Lower leg skin (tissue), 3 donors: ENCODE measurements around the gene CD28.

Experiments used
- POLR2A ChIP-seq, 2 donors: fragments of 450-650 bp; IDR thresholded peaks; one replicate each; pipeline ENCODE4 v1.6.1; 2016 to 2017; ENCODE audit warnings: antibody characterized with exemption in 2 of 2, mild to moderate bottlenecking in 1 of 2, moderate library complexity in 1 of 2
- TF ChIP-seq, protein P1 (sequence below), 3 donors: fragments of 450-650 bp; IDR thresholded peaks; one replicate each; pipeline ENCODE4 v1.5.1; 2016; ENCODE audit warnings: antibody characterized with exemption in 3 of 3, mild to moderate bottlenecking in 3 of 3, moderate library complexity in 2 of 3

GRCh38 chr2:203728321-203728720 is 21.9 kb downstream of the CD28 start:
- TF ChIP-seq, protein P1, sequence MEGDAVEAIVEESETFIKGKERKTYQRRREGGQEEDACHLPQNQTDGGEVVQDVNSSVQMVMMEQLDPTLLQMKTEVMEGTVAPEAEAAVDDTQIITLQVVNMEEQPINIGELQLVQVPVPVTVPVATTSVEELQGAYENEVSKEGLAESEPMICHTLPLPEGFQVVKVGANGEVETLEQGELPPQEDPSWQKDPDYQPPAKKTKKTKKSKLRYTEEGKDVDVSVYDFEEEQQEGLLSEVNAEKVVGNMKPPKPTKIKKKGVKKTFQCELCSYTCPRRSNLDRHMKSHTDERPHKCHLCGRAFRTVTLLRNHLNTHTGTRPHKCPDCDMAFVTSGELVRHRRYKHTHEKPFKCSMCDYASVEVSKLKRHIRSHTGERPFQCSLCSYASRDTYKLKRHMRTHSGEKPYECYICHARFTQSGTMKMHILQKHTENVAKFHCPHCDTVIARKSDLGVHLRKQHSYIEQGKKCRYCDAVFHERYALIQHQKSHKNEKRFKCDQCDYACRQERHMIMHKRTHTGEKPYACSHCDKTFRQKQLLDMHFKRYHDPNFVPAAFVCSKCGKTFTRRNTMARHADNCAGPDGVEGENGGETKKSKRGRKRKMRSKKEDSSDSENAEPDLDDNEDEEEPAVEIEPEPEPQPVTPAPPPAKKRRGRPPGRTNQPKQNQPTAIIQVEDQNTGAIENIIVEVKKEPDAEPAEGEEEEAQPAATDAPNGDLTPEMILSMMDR (IDR thresholded peaks at IDR 0.05) = no peak
- no peak for TF ChIP-seq POLR2A (IDR thresholded peaks at IDR 0.05)
